DOHH2 (cell line): Measurements from ENCODE around the gene GRIK2.

Experiments used
- H3F3A ChIP-seq: fragments of 200-600 bp; sonication (generic), shearing (Covaris generic); 2 replicates; pipeline ENCODE4 v1.6.0; 2016; ENCODE audit warnings: antibody characterized with exemption, mild to moderate bottlenecking; ENCODE audit not compliant: control insufficient read depth, insufficient read depth
- H3K27ac ChIP-seq: fragments of 200-600 bp; sonication (generic); 2 replicates; pipeline ENCODE4 v1.5.1; 2014; ENCODE audit warnings: low read depth, mild to moderate bottlenecking, low read length, moderate library complexity
- H3K27me3 ChIP-seq: fragments of 200-600 bp; sonication (generic); 2 replicates; pipeline ENCODE4 v1.6.1; 2014; ENCODE audit warnings: mild to moderate bottlenecking, low read length, mixed read lengths; ENCODE audit not compliant: control insufficient read depth
- H3K36me3 ChIP-seq: fragments of 200-600 bp; sonication (generic); 2 replicates; pipeline ENCODE4 v1.6.1; 2014; ENCODE audit warnings: mild to moderate bottlenecking, low read length, moderate library complexity, mixed read lengths; ENCODE audit not compliant: control insufficient read depth
- H3K4me1 ChIP-seq: fragments of 200-600 bp; sonication (generic); 2 replicates; pipeline ENCODE4 v1.6.1; 2014; ENCODE audit warnings: mild to moderate bottlenecking, low read length, mixed read lengths; ENCODE audit not compliant: control insufficient read depth
- H3K4me2 ChIP-seq: fragments of 200-600 bp; sonication (generic); 2 replicates; pipeline ENCODE4 v1.6.0; 2014; ENCODE audit warnings: mild to moderate bottlenecking, low read length, moderate library complexity
- H3K4me3 ChIP-seq: fragments of 200-600 bp; sonication (generic); 2 replicates; pipeline ENCODE4 v1.5.1; 2014; ENCODE audit warnings: mild to moderate bottlenecking, low read length, mixed read lengths
- H3K79me2 ChIP-seq: fragments of 200-600 bp; sonication (generic); 2 replicates; pipeline ENCODE4 v1.6.1; 2014; ENCODE audit warnings: mild to moderate bottlenecking, low read length, mixed read lengths; ENCODE audit not compliant: control insufficient read depth
- H3K9me2 ChIP-seq: fragments of 200-600 bp; sonication (generic); replicated peaks from 2 replicates; pipeline ENCODE4 v1.6.1; 2014; ENCODE audit warnings: mild to moderate bottlenecking, low read length, mixed read lengths; ENCODE audit not compliant: control insufficient read depth
- H3K9me3 ChIP-seq: fragments of 200-600 bp; sonication (generic); 2 replicates; pipeline ENCODE4 v1.6.1; 2014; ENCODE audit warnings: antibody characterized with exemption, low read length, mixed read lengths; ENCODE audit not compliant: control insufficient read depth, insufficient read depth
- H4K20me1 ChIP-seq: fragments of 200-600 bp; sonication (generic); 2 replicates; pipeline ENCODE4 v1.6.0; 2014; ENCODE audit warnings: low read depth, mild to moderate bottlenecking, antibody characterized with exemption, low read length, moderate library complexity; ENCODE audit not compliant: control insufficient read depth, insufficient read depth
- CTCF ChIP-seq: fragments of 200-600 bp; sonication (generic); IDR thresholded peaks from one replicate; pipeline ENCODE4 v1.5.1; 2014; ENCODE audit warnings: antibody characterized with exemption, mild to moderate bottlenecking, low read depth, low read length; ENCODE audit not compliant: poor library complexity, severe bottlenecking
- EZH2phosphoT487 ChIP-seq: fragments of 200-600 bp; sonication (generic); IDR thresholded peaks from 2 replicates; pipeline ENCODE4 v1.6.1; 2017; ENCODE audit warnings: borderline replicate concordance, mild to moderate bottlenecking, antibody characterized with exemption, low read length, moderate library complexity, mixed read lengths

GRIK2 gene

GRCh38 chr6:101931766-101932165 is 538.3 kb downstream of the GRIK2 start:
- Histone ChIP-seq H3K4me1 (no peaks in the 10 kb centered on the region), H3K9me2 (no peaks in the 10 kb centered on the region), H3K9me3 (no peaks in the 10 kb centered on the region), H4K20me1 (no peaks in the 10 kb centered on the region), H3K27me3 (no peaks in the 10 kb centered on the region), H3K4me2 (no peak overlapping the region), H3K27ac (no peak overlapping the region), H3F3A (no peaks in the 10 kb centered on the region), H3K4me3 (no peak overlapping the region), H3K36me3 (no peaks in the 10 kb centered on the region), H3K79me2 (no peaks in the 10 kb centered on the region)
- TF ChIP-seq CTCF: no peak
- no peak for TF ChIP-seq EZH2phosphoT487

GRCh38 chr6:101932704-101933103 is 539.2 kb downstream of the GRIK2 start:
- Histone ChIP-seq H3K4me2 (no peak overlapping the region), H4K20me1 (no peaks in the 10 kb centered on the region), H3K4me3 (no peak overlapping the region), H3K79me2 (no peaks in the 10 kb centered on the region), H3K9me3 (no peaks in the 10 kb centered on the region), H3K4me1 (no peaks in the 10 kb centered on the region), H3K36me3 (no peaks in the 10 kb centered on the region), H3F3A (no peaks in the 10 kb centered on the region), H3K27ac (no peak overlapping the region), H3K27me3 (no peaks in the 10 kb centered on the region), H3K9me2 (no peaks in the 10 kb centered on the region)
- TF ChIP-seq EZH2phosphoT487: no peak
- TF ChIP-seq CTCF: no peak

- Histone ChIP-seq H3K27ac (no peak overlapping the region), H3K4me3 (no peak overlapping the region), H3K27me3 (no peaks in the 10 kb centered on the region), H3K4me1 (no peaks in the 10 kb centered on the region), H3K9me2 (no peaks in the 10 kb centered on the region), H3K36me3 (no peaks in the 10 kb centered on the region), H3K9me3 (no peaks in the 10 kb centered on the region), H3K79me2 (no peaks in the 10 kb centered on the region), H4K20me1 (no peaks in the 10 kb centered on the region), H3K4me2 (no peak overlapping the region), H3F3A (no peaks in the 10 kb centered on the region)
- TF ChIP-seq EZH2phosphoT487 (no peak), CTCF (no peak)
These were observed 542.2 kb downstream of the GRIK2 start for GRCh38 chr6:101935732-101936131.

GRCh38 chr6:101936516-101936915 is 543.0 kb downstream of the GRIK2 start:
- H3K4me2 ChIP-seq: no peak overlapping the region
- no peaks in the 10 kb centered on the region for H3K27me3 ChIP-seq
- no peaks in the 10 kb centered on the region for H3K36me3 ChIP-seq
- no peak overlapping the region for H3K27ac ChIP-seq
- no peak overlapping the region for H3K4me3 ChIP-seq
- H3K4me1 ChIP-seq: no peaks in the 10 kb centered on the region
- no peaks in the 10 kb centered on the region for H3K9me2 ChIP-seq
- H4K20me1 ChIP-seq: no peaks in the 10 kb centered on the region
- H3K9me3 ChIP-seq: no peaks in the 10 kb centered on the region
- H3F3A ChIP-seq: no peaks in the 10 kb centered on the region
- no peaks in the 10 kb centered on the region for H3K79me2 ChIP-seq
- TF ChIP-seq CTCF: no peak
- TF ChIP-seq EZH2phosphoT487: no peak
